ENCODE results near the gene EPS8L3. TPM values are rescaled to one million over a fixed set of nuclear protein-coding genes. Genes with fewer than 3 reads are reported as not detected.
"Not testable (repeated sequence)": the region's sequence is repeated elsewhere in the genome, so short reads cannot be mapped to it uniquely, and the experiment has no call there.

The EPS8L3 gene
- total RNA-seq, 1 experiment from 2014 or later = 0.96 TPM

DNA sequence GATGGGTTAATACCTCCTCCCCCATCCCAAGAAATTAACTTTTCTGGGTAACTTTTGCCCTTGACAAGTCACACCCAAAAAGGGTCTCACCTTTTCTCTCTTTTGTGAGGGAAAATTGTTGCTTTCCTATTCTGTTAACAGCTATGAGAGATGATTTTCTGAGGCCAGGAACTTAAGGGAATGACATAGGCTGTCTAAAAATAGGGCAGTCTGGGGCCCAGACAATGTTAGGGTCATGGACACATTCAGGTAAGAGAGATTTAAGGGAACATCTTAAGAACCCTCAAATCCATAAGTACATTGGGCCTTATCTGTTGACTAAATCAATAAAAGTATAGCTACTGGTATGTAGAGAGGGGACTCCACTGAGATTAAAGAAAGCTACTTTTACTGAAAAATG is 14.5 kb downstream of the EPS8L3 start:
- ChIA-PET POLR2A (no interaction called here), CTCF (interaction anchor here (1.1 kb wide), 1 partner anchor 109 kb away, joined by 7 read pairs; no protein-coding TSS in a partner anchor), RAD21 (ENCODE audit: low non-redundant PET in 1 of 2, low total read pairs in 2 of 2, uncharacterized antibody in 2 of 2, unreplicated experiment in 2 of 2) (no interaction called here)
- ATAC-seq (no peak), DNase-seq (ENCODE audit: low read depth, low spot score) (no peak)
- Histone ChIP-seq H3K4me2 (ENCODE audit: low read length) (no peak overlapping the region), H3K9ac (ENCODE audit: low read length) (no peak overlapping the region), H3K36me3 (ENCODE audit: control insufficient read depth in 1 of 2, insufficient read depth in 2 of 2, low read length in 2 of 2) (no peaks in the 10 kb centered on the region), H4K20me1 (ENCODE audit: insufficient read depth) (no peaks in the 10 kb centered on the region), H2AFZ (ENCODE audit: low read depth, low read length, poor library complexity, severe bottlenecking) (no peak overlapping the region), H3K79me2 (ENCODE audit: insufficient read depth, low read length) (no peaks in the 10 kb centered on the region), H3K27ac (ENCODE audit: low read depth, low read length) (no peak overlapping the region), H3K9me3 (ENCODE audit: control insufficient read depth in 1 of 2, insufficient read depth in 1 of 2, low read depth in 1 of 2, low read length in 2 of 2) (no peaks in the 10 kb centered on the region), H3K27me3 (ENCODE audit: insufficient read depth, low read length) (no peaks in the 10 kb centered on the region), H3K9me2 (ENCODE audit: insufficient read depth) (no peaks in the 10 kb centered on the region), H3K4me3 (replicated peaks in 1 of 2; ENCODE audit: low read depth in 1 of 2, low read length in 2 of 2) (no peak overlapping the region), H3K4me1 (ENCODE audit: control insufficient read depth in 1 of 2, insufficient read depth in 2 of 2, low read length in 2 of 2) (no peaks in the 10 kb centered on the region)
- no TSS peak for BruUV-seq (replicated peaks)
- TF ChIP-seq FOSL1 (IDR thresholded peaks at IDR 0.05; ENCODE audit: low read depth) (no peak), JUND (IDR thresholded peaks at IDR 0.05) (no peak), ELF1 (IDR thresholded peaks at IDR 0.05; ENCODE audit: borderline replicate concordance, low read depth) (no peak), YY1 (IDR thresholded peaks at IDR 0.05; ENCODE audit: extremely low read depth, insufficient replicate concordance, low read depth, low read length) (no peak), POLR2AphosphoS5 (IDR thresholded peaks at IDR 0.05; ENCODE audit: low read depth, low read length) (no peak), CBX3 (IDR thresholded peaks at IDR 0.05; ENCODE audit: low read depth) (no peak), CEBPB (IDR thresholded peaks at IDR 0.05; ENCODE audit: low read depth) (no peak), SP1 (IDR thresholded peaks at IDR 0.05; ENCODE audit: low read depth) (no peak), SIN3A (IDR thresholded peaks at IDR 0.05; ENCODE audit: low read depth) (no peak), SRF (IDR thresholded peaks at IDR 0.05; ENCODE audit: low read depth) (no peak), TCF7L2 (IDR thresholded peaks at IDR 0.05; ENCODE audit: borderline replicate concordance, extremely low read depth, insufficient read depth, insufficient read length) (no peak), ZFX (IDR thresholded peaks at IDR 0.05) (no peak), REST (IDR thresholded peaks at IDR 0.05; ENCODE audit: low read depth) (no peak), EZH2phosphoT487 (IDR thresholded peaks at IDR 0.05; ENCODE audit: borderline replicate concordance) (no peak), ZNF274 (IDR thresholded peaks at IDR 0.05; ENCODE audit: low read depth, low read length) (no peak), EGR1 (IDR thresholded peaks at IDR 0.05; ENCODE audit: low read depth) (no peak), POLR2A (IDR thresholded peaks at IDR 0.05; ENCODE audit: borderline replicate concordance, extremely low read depth, insufficient read depth, insufficient read length) (no peak), RAD21 (IDR thresholded peaks at IDR 0.05; ENCODE audit: low read depth) (no peak)
- TF ChIP-seq, protein P1, sequence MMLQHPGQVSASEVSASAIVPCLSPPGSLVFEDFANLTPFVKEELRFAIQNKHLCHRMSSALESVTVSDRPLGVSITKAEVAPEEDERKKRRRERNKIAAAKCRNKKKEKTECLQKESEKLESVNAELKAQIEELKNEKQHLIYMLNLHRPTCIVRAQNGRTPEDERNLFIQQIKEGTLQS (IDR thresholded peaks at IDR 0.05) = no peak
- TF ChIP-seq, protein P2, sequence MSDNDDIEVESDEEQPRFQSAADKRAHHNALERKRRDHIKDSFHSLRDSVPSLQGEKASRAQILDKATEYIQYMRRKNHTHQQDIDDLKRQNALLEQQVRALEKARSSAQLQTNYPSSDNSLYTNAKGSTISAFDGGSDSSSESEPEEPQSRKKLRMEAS (IDR thresholded peaks at IDR 0.05) = no peak
- intact Hi-C loops (cut with micrococcal nuclease) = no loop called here

- BruUV-seq (replicated peaks) = not testable (repeated sequence)
These were observed 15.4 kb downstream of the EPS8L3 start for GRCh38 chr1:109748311-109748710.

More at GRCh38 chr1:109748311-109748710, 15.4 kb downstream of the EPS8L3 start:
- H2AFZ ChIP-seq (ENCODE audit: low read depth, low read length, poor library complexity, severe bottlenecking); RAD21 ChIA-PET (ENCODE audit: low non-redundant PET in 1 of 2, low total read pairs in 2 of 2, uncharacterized antibody in 2 of 2, unreplicated experiment in 2 of 2); H3K27me3 ChIP-seq (ENCODE audit: insufficient read depth, low read length); H3K36me3 ChIP-seq (ENCODE audit: control insufficient read depth in 1 of 2, insufficient read depth in 2 of 2, low read length in 2 of 2); H3K4me1 ChIP-seq (ENCODE audit: control insufficient read depth in 1 of 2, insufficient read depth in 2 of 2, low read length in 2 of 2); ATAC-seq; H3K4me2 ChIP-seq (ENCODE audit: low read length); H3K9me2 ChIP-seq (ENCODE audit: insufficient read depth); H3K9me3 ChIP-seq (ENCODE audit: control insufficient read depth in 1 of 2, insufficient read depth in 1 of 2, low read depth in 1 of 2, low read length in 2 of 2); H3K79me2 ChIP-seq (ENCODE audit: insufficient read depth, low read length); H3K4me3 ChIP-seq (replicated peaks in 1 of 2; ENCODE audit: low read depth in 1 of 2, low read length in 2 of 2); POLR2A ChIA-PET; CTCF ChIA-PET; H3K9ac ChIP-seq (ENCODE audit: low read length); intact Hi-C loops (cut with micrococcal nuclease); H4K20me1 ChIP-seq (ENCODE audit: insufficient read depth); DNase-seq (ENCODE audit: low read depth, low spot score); H3K27ac ChIP-seq (ENCODE audit: low read depth, low read length): not testable (repeated sequence)

All from HCT116 (cell line).